Upper lobe of left lung (tissue), 4 donors: ENCODE results near the gene EPS8.

Source experiments
- POLR2A ChIP-seq, 4 donors: fragments of 450-650 bp; IDR thresholded peaks; one replicate each; pipeline ENCODE4 v1.5.1; 2016 to 2017; ENCODE audit warnings: antibody characterized with exemption in 4 of 4, mild to moderate bottlenecking in 2 of 4
- POLR2AphosphoS5 ChIP-seq, 2 donors: sonication (generic); formaldehyde crosslinking; IDR thresholded peaks; one replicate each; pipeline ENCODE4 v1.5.1; 2017; ENCODE audit warnings: antibody characterized with exemption in 2 of 2
- TF ChIP-seq, protein P1 (sequence below), 6 experiments: fragments of 450-650 bp in 4 of 6; fragments of 200-600 bp in 2 of 6; sonication (generic) in 2 of 6; IDR thresholded peaks; one replicate each; pipeline ENCODE4 v1.5.1; 2016 to 2019; ENCODE audit warnings: antibody characterized with exemption in 6 of 6

- TF ChIP-seq, protein P1, sequence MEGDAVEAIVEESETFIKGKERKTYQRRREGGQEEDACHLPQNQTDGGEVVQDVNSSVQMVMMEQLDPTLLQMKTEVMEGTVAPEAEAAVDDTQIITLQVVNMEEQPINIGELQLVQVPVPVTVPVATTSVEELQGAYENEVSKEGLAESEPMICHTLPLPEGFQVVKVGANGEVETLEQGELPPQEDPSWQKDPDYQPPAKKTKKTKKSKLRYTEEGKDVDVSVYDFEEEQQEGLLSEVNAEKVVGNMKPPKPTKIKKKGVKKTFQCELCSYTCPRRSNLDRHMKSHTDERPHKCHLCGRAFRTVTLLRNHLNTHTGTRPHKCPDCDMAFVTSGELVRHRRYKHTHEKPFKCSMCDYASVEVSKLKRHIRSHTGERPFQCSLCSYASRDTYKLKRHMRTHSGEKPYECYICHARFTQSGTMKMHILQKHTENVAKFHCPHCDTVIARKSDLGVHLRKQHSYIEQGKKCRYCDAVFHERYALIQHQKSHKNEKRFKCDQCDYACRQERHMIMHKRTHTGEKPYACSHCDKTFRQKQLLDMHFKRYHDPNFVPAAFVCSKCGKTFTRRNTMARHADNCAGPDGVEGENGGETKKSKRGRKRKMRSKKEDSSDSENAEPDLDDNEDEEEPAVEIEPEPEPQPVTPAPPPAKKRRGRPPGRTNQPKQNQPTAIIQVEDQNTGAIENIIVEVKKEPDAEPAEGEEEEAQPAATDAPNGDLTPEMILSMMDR (IDR thresholded peaks at IDR 0.05): no peak
- TF ChIP-seq POLR2AphosphoS5 (IDR thresholded peaks at IDR 0.05): no peak
- TF ChIP-seq POLR2A (IDR thresholded peaks at IDR 0.05): no peak
Observed at GRCh38 chr12:15779925-15780324, 9.3 kb downstream of the EPS8 start.
